Stomach (tissue), 4 donors: ENCODE data around the gene COL24A1.

Source experiments
- CTCF ChIP-seq, 7 experiments: fragments of 450-650 bp in 4 of 7; fragments of 200-600 bp in 3 of 7; sonication (generic) in 3 of 7; IDR thresholded peaks; one replicate each; pipeline ENCODE4 v1.5.1; 2016 to 2019; ENCODE audit warnings: antibody characterized with exemption in 7 of 7, control low read depth in 2 of 7, mild to moderate bottlenecking in 1 of 7
- EP300 ChIP-seq: sonication (generic); formaldehyde crosslinking; IDR thresholded peaks from one replicate; pipeline ENCODE4 v1.6.1; 2017; ENCODE audit warnings: antibody characterized with exemption
- POLR2A ChIP-seq, 4 donors: fragments of 450-650 bp; IDR thresholded peaks; one replicate each; pipeline ENCODE4 v1.6.1; 2016; ENCODE audit warnings: antibody characterized with exemption in 4 of 4, control low read depth in 2 of 4, mild to moderate bottlenecking in 1 of 4, moderate library complexity in 1 of 4
- POLR2AphosphoS5 ChIP-seq, 3 donors: sonication (generic); formaldehyde crosslinking; IDR thresholded peaks; one replicate each; pipeline ENCODE4 v1.6.1; 2016; ENCODE audit warnings: antibody characterized with exemption in 3 of 3

GRCh38 chr1:85900921-85901320, 255.7 kb downstream of the COL24A1 start:
- TF ChIP-seq CTCF (IDR thresholded peaks at IDR 0.05) (no peak), POLR2AphosphoS5 (IDR thresholded peaks at IDR 0.05) (no peak), EP300 (no peak), POLR2A (IDR thresholded peaks at IDR 0.05) (no peak)
